ENCODE results near the gene MCTP1. TPM values are rescaled to one million over a fixed set of nuclear protein-coding genes. Genes with fewer than 3 reads are reported as not detected.

The MCTP1 gene
- total and polyA plus RNA-seq, 9 donors: 4.3 to 11.0 (median 7.3) TPM

GRCh38 chr5:94776167-94776566 lies 508.7 kb downstream of the MCTP1 start:
- H3K36me3 ChIP-seq (ENCODE audit: control insufficient read depth, insufficient read depth, low read length): no peaks in the 10 kb centered on the region
- no peak for DNase-seq
- H3K9me3 ChIP-seq (replicated peaks; ENCODE audit: control insufficient read depth, low read depth, low read length): no peaks in the 10 kb centered on the region
- no CpG with 5 or more reads among the region's 5 CpGs for WGBS (ENCODE audit: insufficient coverage)
- no peak overlapping the region for H3K27ac ChIP-seq (ENCODE audit: low read length)
- no peak overlapping the region for H3K4me3 ChIP-seq (ENCODE audit: low read length)
- H3K4me1 ChIP-seq (ENCODE audit: control insufficient read depth, insufficient read depth, low read length): no peaks in the 10 kb centered on the region
- no peaks in the 10 kb centered on the region for H3K27me3 ChIP-seq (ENCODE audit: control insufficient read depth, insufficient read depth, low read length)

GRCh38 chr5:94775088-94775487 lies 509.8 kb downstream of the MCTP1 start:
- Histone ChIP-seq H3K4me1 (ENCODE audit: control insufficient read depth, insufficient read depth, low read length) (no peaks in the 10 kb centered on the region), H3K27me3 (ENCODE audit: control insufficient read depth, insufficient read depth, low read length) (no peaks in the 10 kb centered on the region), H3K9me3 (replicated peaks; ENCODE audit: control insufficient read depth, low read depth, low read length) (no peaks in the 10 kb centered on the region), H3K4me3 (ENCODE audit: low read length) (no peak overlapping the region), H3K27ac (ENCODE audit: low read length) (no peak overlapping the region), H3K36me3 (ENCODE audit: control insufficient read depth, insufficient read depth, low read length) (no peaks in the 10 kb centered on the region)
- WGBS (ENCODE audit: insufficient coverage): no CpG with 5 or more reads among the region's 2 CpGs
- no peak for DNase-seq

GRCh38 chr5:94771742-94772141 lies 513.2 kb downstream of the MCTP1 start:
- WGBS (ENCODE audit: insufficient coverage): 80% methylated on average over 1 of the region's 2 CpGs
- no peaks in the 10 kb centered on the region for H3K36me3 ChIP-seq (ENCODE audit: control insufficient read depth, insufficient read depth, low read length)
- no peaks in the 10 kb centered on the region for H3K9me3 ChIP-seq (replicated peaks; ENCODE audit: control insufficient read depth, low read depth, low read length)
- H3K4me1 ChIP-seq (ENCODE audit: control insufficient read depth, insufficient read depth, low read length): no peaks in the 10 kb centered on the region
- no peak for DNase-seq
- H3K27me3 ChIP-seq (ENCODE audit: control insufficient read depth, insufficient read depth, low read length): no peaks in the 10 kb centered on the region
- no peak overlapping the region for H3K27ac ChIP-seq (ENCODE audit: low read length)
- no peak overlapping the region for H3K4me3 ChIP-seq (ENCODE audit: low read length)

- 55% methylated on average over 7 of the region's 7 CpGs for WGBS (ENCODE audit: insufficient coverage)
- Histone ChIP-seq H3K9me3 (replicated peaks; ENCODE audit: control insufficient read depth, low read depth, low read length) (no peaks in the 10 kb centered on the region), H3K36me3 (ENCODE audit: control insufficient read depth, insufficient read depth, low read length) (no peaks in the 10 kb centered on the region), H3K27me3 (ENCODE audit: control insufficient read depth, insufficient read depth, low read length) (no peaks in the 10 kb centered on the region), H3K4me1 (ENCODE audit: control insufficient read depth, insufficient read depth, low read length) (no peaks in the 10 kb centered on the region), H3K27ac (ENCODE audit: low read length) (no peak overlapping the region), H3K4me3 (ENCODE audit: low read length) (no peak overlapping the region)
- peak; percentile 18 for DNase-seq
Measured at GRCh38 chr5:94769996-94770395, 514.9 kb downstream of the MCTP1 start.

- DNase-seq: no peak
- no peak overlapping the region for H3K4me3 ChIP-seq (ENCODE audit: low read length)
- no peaks in the 10 kb centered on the region for H3K27me3 ChIP-seq (ENCODE audit: control insufficient read depth, insufficient read depth, low read length)
- no peaks in the 10 kb centered on the region for H3K9me3 ChIP-seq (replicated peaks; ENCODE audit: control insufficient read depth, low read depth, low read length)
- 100% methylated on average over 1 of the region's 4 CpGs for WGBS (ENCODE audit: insufficient coverage)
- H3K36me3 ChIP-seq (ENCODE audit: control insufficient read depth, insufficient read depth, low read length): no peaks in the 10 kb centered on the region
- no peak overlapping the region for H3K27ac ChIP-seq (ENCODE audit: low read length)
- H3K4me1 ChIP-seq (ENCODE audit: control insufficient read depth, insufficient read depth, low read length): no peaks in the 10 kb centered on the region
Measured at GRCh38 chr5:94761786-94762185, 523.1 kb downstream of the MCTP1 start.

DNA sequence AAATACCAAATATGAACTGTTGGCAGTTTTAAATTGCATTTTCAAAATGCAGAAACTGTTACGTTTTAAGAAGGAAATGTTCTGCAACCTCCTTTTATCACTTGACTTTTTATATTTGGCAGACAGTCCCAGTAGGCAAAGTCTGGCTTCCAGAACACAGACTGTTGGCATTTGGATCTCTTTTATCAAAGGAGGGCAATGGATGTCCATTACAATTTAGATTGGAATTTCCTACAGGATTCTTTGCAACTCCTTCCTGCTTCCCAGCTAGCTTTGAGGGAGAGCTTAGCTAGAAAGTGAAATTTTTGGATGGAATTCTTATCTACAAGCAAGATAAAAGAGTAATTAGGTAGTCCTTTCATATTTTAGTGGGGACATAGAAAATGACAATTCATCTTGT lies 523.8 kb downstream of the MCTP1 start:
- no CpG with 5 or more reads among the region's 1 CpG for WGBS (ENCODE audit: insufficient coverage)
- no peak for DNase-seq
- no peak overlapping the region for H3K4me3 ChIP-seq (ENCODE audit: low read length)
- no peak overlapping the region for H3K27ac ChIP-seq (ENCODE audit: low read length)
- H3K9me3 ChIP-seq (replicated peaks; ENCODE audit: control insufficient read depth, low read depth, low read length): no peaks in the 10 kb centered on the region
- no peaks in the 10 kb centered on the region for H3K27me3 ChIP-seq (ENCODE audit: control insufficient read depth, insufficient read depth, low read length)
- no peaks in the 10 kb centered on the region for H3K36me3 ChIP-seq (ENCODE audit: control insufficient read depth, insufficient read depth, low read length)
- H3K4me1 ChIP-seq (ENCODE audit: control insufficient read depth, insufficient read depth, low read length): no peaks in the 10 kb centered on the region

DNA sequence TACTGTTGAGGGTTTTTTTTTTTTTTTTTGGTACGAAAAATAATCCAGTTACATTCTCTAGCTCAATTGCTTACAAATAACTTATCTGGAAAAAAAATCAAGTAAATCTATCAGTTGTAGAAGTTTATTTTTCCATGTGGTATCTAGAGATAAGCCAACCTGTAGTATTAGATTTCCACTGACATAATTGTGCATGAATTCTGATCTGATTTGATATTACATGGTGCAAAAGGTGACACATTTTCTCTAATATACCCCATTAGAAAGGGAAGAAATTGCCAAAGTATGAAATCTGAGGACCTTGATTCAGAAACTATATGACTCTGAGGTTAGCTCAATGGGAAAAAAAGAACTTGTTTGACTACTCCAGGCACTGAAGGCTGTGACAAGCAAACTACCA lies 524.9 kb downstream of the MCTP1 start:
- H3K27me3 ChIP-seq (ENCODE audit: control insufficient read depth, insufficient read depth, low read length): no peaks in the 10 kb centered on the region
- H3K9me3 ChIP-seq (replicated peaks; ENCODE audit: control insufficient read depth, low read depth, low read length): no peaks in the 10 kb centered on the region
- H3K4me3 ChIP-seq (ENCODE audit: low read length): no peak overlapping the region
- H3K36me3 ChIP-seq (ENCODE audit: control insufficient read depth, insufficient read depth, low read length): no peaks in the 10 kb centered on the region
- WGBS (ENCODE audit: insufficient coverage): no CpG with 5 or more reads among the region's 1 CpG
- DNase-seq: no peak
- H3K4me1 ChIP-seq (ENCODE audit: control insufficient read depth, insufficient read depth, low read length): no peaks in the 10 kb centered on the region
- H3K27ac ChIP-seq (ENCODE audit: low read length): no peak overlapping the region

GRCh38 chr5:94759022-94759421 lies 525.9 kb downstream of the MCTP1 start:
- no CpG with 5 or more reads among the region's 3 CpGs for WGBS (ENCODE audit: insufficient coverage)
- Histone ChIP-seq H3K27ac (ENCODE audit: low read length) (no peak overlapping the region), H3K4me3 (ENCODE audit: low read length) (no peak overlapping the region), H3K27me3 (ENCODE audit: control insufficient read depth, insufficient read depth, low read length) (no peaks in the 10 kb centered on the region), H3K9me3 (replicated peaks; ENCODE audit: control insufficient read depth, low read depth, low read length) (no peaks in the 10 kb centered on the region), H3K4me1 (ENCODE audit: control insufficient read depth, insufficient read depth, low read length) (no peaks in the 10 kb centered on the region), H3K36me3 (ENCODE audit: control insufficient read depth, insufficient read depth, low read length) (no peaks in the 10 kb centered on the region)
- no peak for DNase-seq

DNA sequence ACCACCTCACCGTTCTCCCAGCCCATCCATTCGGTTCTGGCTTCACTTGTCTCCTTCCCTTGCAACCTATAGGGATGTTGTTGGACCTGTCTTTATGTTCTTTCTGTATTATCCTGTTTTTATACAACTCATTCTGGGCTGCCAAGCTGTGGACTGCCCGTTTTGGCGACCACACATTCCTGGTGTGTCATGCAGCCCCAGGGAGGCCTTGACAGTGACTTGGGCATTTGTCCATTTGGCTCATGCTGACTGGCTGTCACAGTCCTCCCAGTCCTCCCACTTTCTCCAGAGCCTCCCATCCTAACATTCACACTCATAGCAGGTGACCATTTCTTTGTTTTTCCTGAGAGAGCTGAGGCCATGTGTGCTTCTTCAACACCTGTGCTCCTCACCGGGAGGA lies 530.1 kb downstream of the MCTP1 start:
- H3K4me3 ChIP-seq (ENCODE audit: low read length): no peak overlapping the region
- no peak for DNase-seq
- no peaks in the 10 kb centered on the region for H3K4me1 ChIP-seq (ENCODE audit: control insufficient read depth, insufficient read depth, low read length)
- no peaks in the 10 kb centered on the region for H3K27me3 ChIP-seq (ENCODE audit: control insufficient read depth, insufficient read depth, low read length)
- no peaks in the 10 kb centered on the region for H3K36me3 ChIP-seq (ENCODE audit: control insufficient read depth, insufficient read depth, low read length)
- WGBS (ENCODE audit: insufficient coverage): 81% methylated on average over 3 of the region's 5 CpGs
- H3K27ac ChIP-seq (ENCODE audit: low read length): no peak overlapping the region
- no peaks in the 10 kb centered on the region for H3K9me3 ChIP-seq (replicated peaks; ENCODE audit: control insufficient read depth, low read depth, low read length)

DNA sequence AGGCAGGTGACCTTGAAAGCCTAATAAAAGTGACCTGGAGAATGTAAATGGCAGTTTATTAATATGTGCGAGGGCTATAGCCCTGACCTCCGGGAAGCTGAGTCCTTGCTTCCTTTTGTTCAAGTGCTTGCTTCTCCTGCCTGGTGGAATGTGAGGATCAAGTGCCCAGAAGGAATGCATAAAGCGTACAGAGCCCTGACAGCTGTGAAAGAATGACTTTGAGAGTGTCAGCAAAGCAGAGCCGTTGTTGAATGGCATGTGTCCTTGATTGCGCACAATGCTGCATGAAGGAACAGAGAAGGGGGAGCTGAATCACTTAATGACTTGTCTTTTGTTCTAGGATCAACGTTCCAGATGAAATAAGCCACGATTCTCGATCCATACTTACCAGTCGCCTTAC lies 533.4 kb downstream of the MCTP1 start:
- H3K36me3 ChIP-seq (ENCODE audit: control insufficient read depth, insufficient read depth, low read length): no peaks in the 10 kb centered on the region
- H3K9me3 ChIP-seq (replicated peaks; ENCODE audit: control insufficient read depth, low read depth, low read length): no peaks in the 10 kb centered on the region
- H3K4me3 ChIP-seq (ENCODE audit: low read length): no peak overlapping the region
- no peaks in the 10 kb centered on the region for H3K4me1 ChIP-seq (ENCODE audit: control insufficient read depth, insufficient read depth, low read length)
- no peaks in the 10 kb centered on the region for H3K27me3 ChIP-seq (ENCODE audit: control insufficient read depth, insufficient read depth, low read length)
- 43% methylated on average over 5 of the region's 9 CpGs for WGBS (ENCODE audit: insufficient coverage)
- no peak overlapping the region for H3K27ac ChIP-seq (ENCODE audit: low read length)
- DNase-seq: peak; percentile 3

DNA sequence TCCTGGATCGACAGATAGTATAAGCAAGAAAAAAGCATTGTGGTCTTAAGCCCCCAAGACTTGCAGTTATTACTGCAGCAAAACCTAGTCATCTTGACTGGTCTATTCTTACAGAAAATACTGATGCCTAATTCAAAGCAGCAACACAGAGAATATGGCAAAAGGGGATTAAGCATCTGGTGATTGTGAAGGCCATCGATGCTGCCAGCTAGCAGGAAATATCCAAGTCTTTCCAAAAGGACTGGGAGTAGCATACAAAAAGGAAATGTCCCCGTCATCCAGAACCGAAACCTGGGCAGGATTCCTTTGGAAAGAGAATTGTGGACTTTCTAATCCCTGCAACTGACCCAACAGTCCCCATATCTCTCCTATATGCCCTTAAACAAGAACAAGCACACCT lies 534.2 kb downstream of the MCTP1 start:
- Histone ChIP-seq H3K36me3 (ENCODE audit: control insufficient read depth, insufficient read depth, low read length) (no peaks in the 10 kb centered on the region), H3K4me3 (ENCODE audit: low read length) (no peak overlapping the region), H3K4me1 (ENCODE audit: control insufficient read depth, insufficient read depth, low read length) (no peaks in the 10 kb centered on the region), H3K9me3 (replicated peaks; ENCODE audit: control insufficient read depth, low read depth, low read length) (no peaks in the 10 kb centered on the region), H3K27me3 (ENCODE audit: control insufficient read depth, insufficient read depth, low read length) (no peaks in the 10 kb centered on the region), H3K27ac (ENCODE audit: low read length) (no peak overlapping the region)
- WGBS (ENCODE audit: insufficient coverage): 60% methylated on average over 1 of the region's 4 CpGs
- DNase-seq: no peak

Data from muscle of leg (tissue), 11 donors.